Fibroblast of mammary gland (primary cell): Measurements from ENCODE around the gene RPS15A.

Source experiments
- DNase-seq: peaks from one replicate; pipeline ENCODE4 v3.0.0-alpha.2; 2010; ENCODE audit warnings: low read depth
- H3K4me3 ChIP-seq: 2 replicates; pipeline ENCODE4 v1.5.1; 2011; ENCODE audit warnings: low read depth, mild to moderate bottlenecking, low read length, moderate library complexity; ENCODE audit not compliant: control insufficient read depth
- CTCF ChIP-seq: conservative IDR thresholded peaks from 2 replicates; pipeline ENCODE4 v1.5.1; 2011; ENCODE audit warnings: low read depth, low read length, inconsistent platforms; ENCODE audit not compliant: control insufficient read depth, insufficient read depth

RPS15A gene

GRCh38 chr16:18789850-18790706 is at the start of gene RPS15A:
TSS of gene RPS15A (minus strand) at chr16:18790334. CDS start at chr16:18789113, 1,221 bp downstream.
- no peak for TF ChIP-seq CTCF
- peak within 1 kb of the TSS; percentile 87 for H3K4me3 ChIP-seq
- DNase-seq = peak; percentile 98

DNA sequence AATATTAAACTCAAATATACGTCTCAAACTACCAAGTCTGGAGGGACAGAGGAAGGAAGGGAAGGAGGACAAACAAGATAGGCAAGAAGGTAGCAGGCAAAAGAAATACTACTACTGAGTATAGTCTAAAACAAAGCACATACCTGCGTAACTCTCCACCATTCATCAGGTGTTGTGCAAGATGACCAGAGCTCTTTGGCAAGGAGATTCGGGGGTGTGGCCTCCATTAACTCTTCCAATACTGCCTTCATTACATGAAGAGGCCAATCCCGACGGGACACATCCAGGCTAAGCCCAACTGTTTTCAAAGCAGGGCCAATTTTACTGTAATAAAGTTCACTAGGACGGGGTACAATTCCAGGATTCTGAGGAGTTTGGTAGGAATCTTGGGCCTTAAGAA is 49.4 kb upstream of the RPS15A start:
- no peak for TF ChIP-seq CTCF
- peak; percentile 14 for DNase-seq
- H3K4me3 ChIP-seq = no peak overlapping the region

- no peak overlapping the region for H3K4me3 ChIP-seq
- TF ChIP-seq CTCF = no peak
- no peak for DNase-seq
Measured at GRCh38 chr16:18836702-18837101, 46.6 kb upstream of the RPS15A start.

- no peak overlapping the region for H3K4me3 ChIP-seq
- no peak for TF ChIP-seq CTCF
- no peak for DNase-seq
Measured at GRCh38 chr16:18834864-18835263, 44.7 kb upstream of the RPS15A start.

DNA sequence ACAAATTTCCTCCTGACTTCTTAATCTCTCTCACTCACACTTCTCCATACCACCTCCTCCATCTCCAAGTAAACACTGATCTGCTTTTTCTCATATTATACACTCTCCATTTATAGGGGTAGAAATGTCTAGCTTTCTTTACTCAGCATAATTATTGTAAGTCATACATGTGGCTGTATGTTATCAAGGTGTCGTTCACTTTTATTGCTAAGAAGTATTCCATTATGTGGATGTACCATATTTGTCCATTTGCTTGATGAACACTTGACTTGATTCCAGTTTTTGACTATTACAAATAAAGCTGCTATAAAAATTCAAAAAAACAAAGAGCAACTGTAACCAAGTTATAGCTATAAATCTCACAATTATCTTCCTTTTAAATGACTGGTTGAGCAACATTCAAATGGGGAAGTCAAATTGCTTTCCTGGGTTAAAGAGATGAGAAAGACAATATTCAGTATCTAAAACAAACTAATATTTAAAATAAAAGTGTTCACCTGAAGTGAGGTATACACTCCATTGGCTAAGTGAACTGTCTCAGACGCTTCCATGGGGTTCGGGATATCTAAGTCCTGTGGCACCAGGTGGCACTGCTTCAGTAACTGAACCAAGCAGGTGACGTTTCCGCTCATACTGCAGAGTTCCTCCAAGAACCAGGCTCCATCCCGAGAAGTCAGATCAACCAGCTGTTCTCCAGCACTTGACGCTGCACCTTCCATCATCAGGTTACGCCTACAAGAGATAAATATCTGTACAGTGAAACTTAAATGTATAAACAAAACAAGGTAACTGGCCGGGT is 43.8 kb upstream of the RPS15A start:
- DNase-seq = no peak
- no peak overlapping the region for H3K4me3 ChIP-seq
- no peak for TF ChIP-seq CTCF

DNA sequence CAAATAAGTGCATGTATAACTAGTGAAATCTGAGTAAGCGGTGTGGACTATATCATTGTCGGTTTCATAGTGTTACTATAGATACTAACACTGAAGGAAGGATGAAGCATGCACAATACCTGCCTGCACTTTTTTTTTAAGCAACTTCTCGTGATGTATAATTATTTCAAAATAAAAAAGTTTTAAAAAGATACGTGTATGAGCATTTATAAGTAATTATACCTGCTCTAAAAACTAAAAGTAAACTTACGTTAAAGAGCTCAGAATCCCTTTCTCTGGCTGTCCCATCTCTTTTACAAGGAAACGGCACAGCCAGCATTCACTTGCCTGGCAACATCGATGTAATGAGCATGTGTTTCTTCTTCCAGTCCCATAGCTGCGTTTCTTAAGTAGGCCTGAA is 42.5 kb upstream of the RPS15A start:
- DNase-seq = no peak
- TF ChIP-seq CTCF = no peak
- no peak overlapping the region for H3K4me3 ChIP-seq
